IMR-90 (cell line): ENCODE results near the gene BHLHE23. TPM values are rescaled to one million over a fixed set of nuclear protein-coding genes. Genes with fewer than 3 reads are reported as not detected.

Experiments
- ATAC-seq: fragments of 200-7000 bp; cut with Tn5 transposase; 2 replicates; pipeline ENCODE4 v1.9.1; 2020; ENCODE audit warnings: low read depth, mild to moderate bottlenecking, moderate library complexity
- BruUV-seq: library from RNA; stranded (reverse); fragments of 400-500 nt; replicated peaks from 2 replicates; lab custom pipeline; 2021; lab: Mats Ljungman, UMichigan
- CTCF ChIA-PET: fragments of 300-600 bp; formaldehyde crosslinking; extraction: SDS; loops from one replicate; lab custom pipeline; 2021; ENCODE audit warnings: antibody characterized with exemption; lab: Yijun Ruan, JAX
- POLR2A ChIA-PET: fragments of 300-600 bp; sonication (Branson Sonifier 250); formaldehyde crosslinking; loops from one replicate; lab custom pipeline; 2022; ENCODE audit warnings: antibody characterized with exemption; ENCODE audit not compliant: unreplicated experiment; lab: Charles Lee
- DNase-seq: peaks from one replicate; pipeline ENCODE4 v3.0.0; 2013
- H2AFZ ChIP-seq: replicated peaks from 2 replicates; pipeline ENCODE3; 2013; ENCODE audit warnings: low read length, mild to moderate bottlenecking; ENCODE audit not compliant: poor library complexity
- H2AK5ac ChIP-seq: 2 replicates; pipeline ENCODE4 v1.6.1; 2013; ENCODE audit warnings: low read depth, low read length, inconsistent platforms
- H2AK9ac ChIP-seq: replicated peaks from 2 replicates; pipeline ENCODE3; 2013; ENCODE audit warnings: mild to moderate bottlenecking, low read depth, low read length, moderate library complexity; ENCODE audit not compliant: poor library complexity
- H2BK120ac ChIP-seq: 2 replicates; pipeline ENCODE4 v1.6.1; 2013; ENCODE audit warnings: low read depth, low read length, inconsistent platforms
- H2BK15ac ChIP-seq: 3 replicates; pipeline ENCODE4 v1.6.1; 2013; ENCODE audit warnings: low read depth, low read length, inconsistent platforms
- H2BK20ac ChIP-seq: 2 replicates; pipeline ENCODE4 v1.6.1; 2013; ENCODE audit warnings: low read depth, mild to moderate bottlenecking, inconsistent platforms, low read length, moderate library complexity
- H2BK5ac ChIP-seq: 2 replicates; pipeline ENCODE4 v1.6.1; 2013; ENCODE audit warnings: mild to moderate bottlenecking, low read depth, low read length, inconsistent platforms; ENCODE audit not compliant: poor library complexity, severe bottlenecking
- H3K14ac ChIP-seq: replicated peaks from 2 replicates; pipeline ENCODE4 v1.6.1; 2013; ENCODE audit warnings: low read depth, low read length, inconsistent platforms
- H3K18ac ChIP-seq: 2 replicates; pipeline ENCODE4 v1.6.1; 2013; ENCODE audit warnings: low read depth, low read length, control low read depth
- H3K23ac ChIP-seq: 2 replicates; pipeline ENCODE4 v1.6.1; 2013; ENCODE audit warnings: low read depth, low read length, inconsistent platforms
- H3K27ac ChIP-seq: 2 replicates; pipeline ENCODE4 v1.5.1; 2013; ENCODE audit warnings: mild to moderate bottlenecking, control low read depth, low read length; ENCODE audit not compliant: insufficient read depth
- H3K27me3 ChIP-seq: 2 replicates; pipeline ENCODE4 v1.6.1; 2013; ENCODE audit warnings: low read length; ENCODE audit not compliant: control insufficient read depth, insufficient read depth
- H3K36me3 ChIP-seq: 2 replicates; pipeline ENCODE4 v1.6.1; 2013; ENCODE audit warnings: low read length, mixed read lengths; ENCODE audit not compliant: control insufficient read depth, insufficient read depth
- H3K4ac ChIP-seq: 2 replicates; pipeline ENCODE4 v1.6.1; 2013; ENCODE audit warnings: low read depth, low read length, inconsistent platforms
- H3K4me1 ChIP-seq: 2 replicates; pipeline ENCODE4 v1.6.1; 2013; ENCODE audit warnings: low read length, mixed read lengths; ENCODE audit not compliant: control insufficient read depth, insufficient read depth
- H3K4me2 ChIP-seq: 2 replicates; pipeline ENCODE4 v1.6.1; 2013; ENCODE audit warnings: low read depth, mild to moderate bottlenecking, control low read depth, low read length, moderate library complexity
- H3K4me3 ChIP-seq: 2 replicates; pipeline ENCODE4 v1.5.1; 2013; ENCODE audit warnings: low read depth, mild to moderate bottlenecking, control low read depth, low read length, moderate library complexity; ENCODE audit not compliant: insufficient read depth
- H3K56ac ChIP-seq: 2 replicates; pipeline ENCODE4 v1.6.1; 2013; ENCODE audit warnings: low read length, inconsistent platforms; ENCODE audit not compliant: insufficient read depth; ENCODE audit errors: extremely low read depth
- H3K79me1 ChIP-seq, 2 experiments: 2 replicates each; pipeline ENCODE4 v1.6.1; 2013; ENCODE audit warnings: low read length in 2 of 2, inconsistent platforms in 1 of 2, low read depth in 1 of 2
- H3K9ac ChIP-seq: 2 replicates; pipeline ENCODE4 v1.6.1; 2013; ENCODE audit warnings: low read depth, low read length, control low read depth
- H3K9me1 ChIP-seq: 2 replicates; pipeline ENCODE4 v1.6.1; 2013; ENCODE audit warnings: low read length, inconsistent platforms; ENCODE audit not compliant: insufficient read depth
- H3K9me3 ChIP-seq: 2 replicates; pipeline ENCODE4 v1.6.1; 2013; ENCODE audit warnings: low read length; ENCODE audit not compliant: control insufficient read depth, insufficient read depth
- H4K20me1 ChIP-seq: 2 replicates; pipeline ENCODE4 v1.6.1; 2013; ENCODE audit warnings: low read length, inconsistent platforms; ENCODE audit not compliant: insufficient read depth
- H4K5ac ChIP-seq: 2 replicates; pipeline ENCODE4 v1.6.1; 2013; ENCODE audit warnings: mild to moderate bottlenecking, low read depth, low read length, control low read depth
- H4K8ac ChIP-seq, 2 experiments: 2 replicates each; pipeline ENCODE4 v1.6.1; 2013; ENCODE audit warnings: low read depth in 2 of 2, low read length in 2 of 2, control low read depth in 1 of 2, inconsistent platforms in 1 of 2
- H4K91ac ChIP-seq: 2 replicates; pipeline ENCODE4 v1.6.1; 2013; ENCODE audit warnings: low read depth, low read length, inconsistent platforms; ENCODE audit not compliant: insufficient read depth
- BHLHE40 ChIP-seq: fragments of 150-350 bp; IDR thresholded peaks from 2 replicates; pipeline ENCODE4 v1.6.1; 2016; ENCODE audit warnings: mild to moderate bottlenecking, low read depth, low read length
- CEBPB ChIP-seq: IDR thresholded peaks from 2 replicates; pipeline ENCODE4 v1.6.1; 2012; ENCODE audit warnings: low read depth, low read length, improper control_type of control experiment
- CHD1 ChIP-seq: IDR thresholded peaks from 2 replicates; pipeline ENCODE4 v1.6.1; 2012; ENCODE audit warnings: low read depth, low read length, improper control_type of control experiment
- CTCF ChIP-seq: conservative IDR thresholded peaks from 2 replicates; pipeline ENCODE4 v1.5.1; 2012; ENCODE audit warnings: mild to moderate bottlenecking, low read depth, low read length, improper control_type of control experiment
- FOS ChIP-seq: fragments of 150-350 bp; IDR thresholded peaks from 2 replicates; pipeline ENCODE4 v1.6.1; 2016; ENCODE audit warnings: low read depth, low read length
- MXI1 ChIP-seq: IDR thresholded peaks from 2 replicates; pipeline ENCODE4 v1.6.1; 2012; ENCODE audit warnings: low read depth, mild to moderate bottlenecking, low read length, moderate library complexity, borderline replicate concordance
- NFE2L2 ChIP-seq: fragments of 150-350 bp; IDR thresholded peaks from 2 replicates; pipeline ENCODE4 v1.6.1; 2016; ENCODE audit warnings: low read depth, mild to moderate bottlenecking, low read length
- POLR2A ChIP-seq: IDR thresholded peaks from 2 replicates; pipeline ENCODE4 v1.6.1; 2012; ENCODE audit warnings: mild to moderate bottlenecking, low read depth, low read length
- RAD21 ChIP-seq: IDR thresholded peaks from 2 replicates; pipeline ENCODE4 v1.6.1; 2012; ENCODE audit warnings: low read length, improper control_type of control experiment
- RCOR1 ChIP-seq: IDR thresholded peaks from 2 replicates; pipeline ENCODE4 v1.6.1; 2012; ENCODE audit warnings: mild to moderate bottlenecking, low read length, improper control_type of control experiment; ENCODE audit not compliant: insufficient replicate concordance
- RFX5 ChIP-seq: IDR thresholded peaks from 2 replicates; pipeline ENCODE4 v1.8.0; 2012; ENCODE audit warnings: low read depth, mild to moderate bottlenecking, low read length, moderate library complexity
- SMC3 ChIP-seq: fragments of 150-350 bp; IDR thresholded peaks from 2 replicates; pipeline ENCODE4 v1.6.1; 2016; ENCODE audit warnings: low read depth, mild to moderate bottlenecking, antibody characterized with exemption, low read length, moderate library complexity
- WGBS, 2 experiments: methylation state at CpG; one replicate each; pipeline versions ENCODE4 v1.1.5 to v1.1.7; 2013; ENCODE audit warnings: missing lambda C conversion rate in 2 of 2; ENCODE audit not compliant: insufficient read length in 1 of 2; ENCODE audit errors: extremely low coverage in 2 of 2; 5-methylcytosine and 5-hydroxymethylcytosine counted together
- dilution Hi-C: fragments of 300-500 bp; cut with HindIII; formaldehyde crosslinking; loops from one replicate; pipeline ENCODE4 v1.14.3; 2018; ENCODE audit warnings: low sequenced_read_pairs; ENCODE audit not compliant: unreplicated experiment
- in situ Hi-C: fragments of 300-500 bp; cut with MboI; formaldehyde crosslinking; loops from 3 replicates; pipeline ENCODE4 v1.14.3; 2019; ENCODE audit warnings: low sequenced_read_pairs, inconsistent platforms, mixed read lengths
- intact Hi-C: fragments of 100-400 bp; cut with micrococcal nuclease; formaldehyde crosslinking; loops from 2 replicates; pipeline ENCODE4 v1.10.0; 2022
- polyA plus RNA-seq, 3 experiments: library from polyadenylated mRNA; depleted of rRNA; stranded (reverse); fragments of >200 nt; gene quantifications; 2 replicates each; pipeline ENCODE4 v1.2.3, GENCODE V29; 2012; ENCODE audit warnings: low replicate concordance in 1 of 3
- total RNA-seq: library from RNA; depleted of rRNA; stranded (reverse); fragments of >200 nt; gene quantifications from 2 replicates; pipeline ENCODE4 v1.2.3, GENCODE V29; 2012
- TF ChIP-seq, protein P1 (sequence below): fragments of 150-350 bp; IDR thresholded peaks from 2 replicates; pipeline ENCODE4 v1.6.1; 2017; ENCODE audit warnings: mild to moderate bottlenecking, antibody characterized with exemption, low read length, low read depth

BHLHE23 gene
- total and polyA plus RNA-seq, 2 of the 4 experiments (the other 2 are of a cell fraction): not detected

GRCh38 chr20:62977613-62978560, 28.9 kb downstream of the BHLHE23 start:
- WGBS, 2 experiments: 64% methylated on average over 10 of the region's 38 CpGs; no CpG with 5 or more reads in 1 of the 2 experiments
- Histone ChIP-seq H3K27me3 (peaks cover 81% of the 10 kb centered on the region), H3K14ac (no peak overlapping the region), H3K4me1 (no peaks in the 10 kb centered on the region), H3K23ac (no peak overlapping the region), H4K91ac (no peak overlapping the region), H2BK5ac (no peak overlapping the region), H3K27ac (no peak overlapping the region), H3K4me3 (no peak overlapping the region), H3K4ac (no peak overlapping the region), H3K79me1 (no peaks in the 10 kb centered on the region), H2BK20ac (no peak overlapping the region), H3K9ac (no peak overlapping the region), H3K4me2 (no peak overlapping the region), H3K9me1 (no peaks in the 10 kb centered on the region), H4K5ac (no peak overlapping the region), H3K56ac (no peak overlapping the region), H3K9me3 (no peaks in the 10 kb centered on the region), H2BK120ac (no peak overlapping the region), H3K18ac (no peak overlapping the region), H3K36me3 (no peaks in the 10 kb centered on the region), H2AFZ (no peak overlapping the region), H2BK15ac (no peak overlapping the region), H2AK9ac (no peak overlapping the region), H4K20me1 (no peaks in the 10 kb centered on the region), H2AK5ac (no peak overlapping the region), H4K8ac (no peak overlapping the region)
- ATAC-seq: no peak
- TF ChIP-seq FOS (no peak), RAD21 (no peak), SMC3 (no peak), NFE2L2 (no peak), BHLHE40 (no peak), CTCF (no peak), CHD1 (no peak), MXI1 (no peak), POLR2A (no peak), RCOR1 (no peak), RFX5 (no peak), CEBPB (no peak)
- TF ChIP-seq, protein P1, sequence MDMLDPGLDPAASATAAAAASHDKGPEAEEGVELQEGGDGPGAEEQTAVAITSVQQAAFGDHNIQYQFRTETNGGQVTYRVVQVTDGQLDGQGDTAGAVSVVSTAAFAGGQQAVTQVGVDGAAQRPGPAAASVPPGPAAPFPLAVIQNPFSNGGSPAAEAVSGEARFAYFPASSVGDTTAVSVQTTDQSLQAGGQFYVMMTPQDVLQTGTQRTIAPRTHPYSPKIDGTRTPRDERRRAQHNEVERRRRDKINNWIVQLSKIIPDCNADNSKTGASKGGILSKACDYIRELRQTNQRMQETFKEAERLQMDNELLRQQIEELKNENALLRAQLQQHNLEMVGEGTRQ: no peak
- no peak for DNase-seq
- ChIA-PET POLR2A (no interaction called here), CTCF (no interaction called here)
- no TSS peak for BruUV-seq
- intact Hi-C loops (no loop called here), dilution Hi-C loops (no loop called here), in situ Hi-C loops (no loop called here)
